SU-DHL-6 (cell line): ENCODE measurements around the gene AVPR2.

Experiments
- H2AFZ ChIP-seq: fragments of 200-600 bp; sonication (generic); 2 replicates; pipeline ENCODE4 v1.6.1; 2014; ENCODE audit warnings: low read depth, mild to moderate bottlenecking, moderate library complexity, mixed read lengths, antibody characterized with exemption, low read length; ENCODE audit not compliant: severe bottlenecking
- H3F3A ChIP-seq: fragments of 200-600 bp; shearing (Covaris generic); 2 replicates; pipeline ENCODE4 v1.6.0; 2016; ENCODE audit warnings: antibody characterized with exemption, mild to moderate bottlenecking; ENCODE audit not compliant: insufficient read depth
- H3K27ac ChIP-seq: fragments of 200-600 bp; sonication (generic); 2 replicates; pipeline ENCODE4 v1.5.1; 2016; ENCODE audit warnings: low read depth, mild to moderate bottlenecking, low read length, moderate library complexity, mixed read lengths
- H3K27me3 ChIP-seq: fragments of 200-600 bp; sonication (generic), shearing (Covaris generic); 2 replicates; pipeline ENCODE4 v1.6.0; 2014; ENCODE audit warnings: mild to moderate bottlenecking, low read length
- H3K36me3 ChIP-seq: fragments of 200-600 bp; sonication (generic); 2 replicates; pipeline ENCODE4 v1.6.1; 2014; ENCODE audit warnings: mild to moderate bottlenecking, low read length, mixed read lengths
- H3K4me2 ChIP-seq: fragments of 300-600, 200-600 bp; shearing (Covaris generic), sonication (generic); 2 replicates; pipeline ENCODE4 v1.6.0; 2014; ENCODE audit warnings: low read length, low read depth, mild to moderate bottlenecking; ENCODE audit not compliant: poor library complexity, severe bottlenecking
- H3K4me3 ChIP-seq: fragments of 200-600 bp; sonication (generic); 2 replicates; pipeline ENCODE4 v1.5.1; 2014; ENCODE audit warnings: antibody characterized with exemption, low read length, mild to moderate bottlenecking, mixed read lengths; ENCODE audit not compliant: insufficient read depth, poor library complexity, severe bottlenecking
- H3K79me2 ChIP-seq: fragments of 200-600 bp; sonication (generic); 2 replicates; pipeline ENCODE4 v1.6.1; 2014; ENCODE audit warnings: mild to moderate bottlenecking, low read length, moderate library complexity; ENCODE audit not compliant: insufficient read depth
- H3K9ac ChIP-seq: fragments of 200-600 bp; sonication (generic); 2 replicates; pipeline ENCODE4 v1.7.0; 2014; ENCODE audit warnings: mild to moderate bottlenecking, low read length
- H3K9me2 ChIP-seq: fragments of 200-600 bp; sonication (generic); replicated peaks from 2 replicates; pipeline ENCODE4 v1.6.1; 2014; ENCODE audit warnings: low read length; ENCODE audit not compliant: insufficient read depth
- H3K9me3 ChIP-seq: fragments of 200-600 bp; sonication (generic); 2 replicates; pipeline ENCODE4 v1.6.1; 2014; ENCODE audit warnings: low read length, mixed read lengths; ENCODE audit not compliant: insufficient read depth
- H4K20me1 ChIP-seq: fragments of 200-600 bp; sonication (generic); 2 replicates; pipeline ENCODE4 v1.6.1; 2014; ENCODE audit warnings: low read depth, mild to moderate bottlenecking, antibody characterized with exemption, low read length, moderate library complexity, mixed read lengths
- EZH2phosphoT487 ChIP-seq: fragments of 200-600 bp; sonication (generic), shearing (Covaris generic); conservative IDR thresholded peaks from 2 replicates; pipeline ENCODE4 v1.6.1; 2018; ENCODE audit warnings: mild to moderate bottlenecking, antibody characterized with exemption, low read length, moderate library complexity, mixed read lengths
- TF ChIP-seq, protein P1 (sequence below): fragments of 200-600 bp; sonication (generic); IDR thresholded peaks from one replicate; pipeline ENCODE4 v1.5.1; 2017; ENCODE audit warnings: antibody characterized with exemption, mild to moderate bottlenecking, low read length, moderate library complexity; ENCODE audit not compliant: insufficient read depth, poor library complexity, severe bottlenecking

AVPR2 gene

DNA sequence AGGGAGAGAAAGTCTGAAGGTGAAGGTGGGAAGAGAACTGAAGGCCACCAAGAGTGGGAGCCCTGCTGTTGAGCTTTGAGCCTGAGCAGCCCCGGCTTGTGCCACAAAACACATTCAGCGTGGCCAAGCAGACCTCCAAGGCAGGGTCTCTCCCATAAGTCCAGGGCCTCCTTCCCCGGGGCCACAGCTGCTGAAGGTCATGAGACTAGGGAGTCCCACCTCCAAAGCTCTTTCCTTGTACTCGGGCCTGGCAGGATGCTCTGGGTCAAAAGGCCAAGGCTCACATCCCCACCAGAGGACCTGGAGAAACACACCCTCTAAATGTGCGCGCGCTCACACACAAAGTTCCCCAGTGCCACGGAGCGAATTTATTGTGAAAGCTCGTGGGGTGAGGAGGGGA is 25.1 kb downstream of the AVPR2 start:
- H3K4me3 ChIP-seq, result no peak overlapping the region
- H3K9me3 ChIP-seq, result no peaks in the 10 kb centered on the region
- H4K20me1 ChIP-seq, result no peaks in the 10 kb centered on the region
- peak overlapping the region; percentile 67 for H3K4me2 ChIP-seq
- peak overlapping the region; percentile 43; the same call in 1 of the 2 replicates for H3K9ac ChIP-seq
- TF ChIP-seq, protein P1, sequence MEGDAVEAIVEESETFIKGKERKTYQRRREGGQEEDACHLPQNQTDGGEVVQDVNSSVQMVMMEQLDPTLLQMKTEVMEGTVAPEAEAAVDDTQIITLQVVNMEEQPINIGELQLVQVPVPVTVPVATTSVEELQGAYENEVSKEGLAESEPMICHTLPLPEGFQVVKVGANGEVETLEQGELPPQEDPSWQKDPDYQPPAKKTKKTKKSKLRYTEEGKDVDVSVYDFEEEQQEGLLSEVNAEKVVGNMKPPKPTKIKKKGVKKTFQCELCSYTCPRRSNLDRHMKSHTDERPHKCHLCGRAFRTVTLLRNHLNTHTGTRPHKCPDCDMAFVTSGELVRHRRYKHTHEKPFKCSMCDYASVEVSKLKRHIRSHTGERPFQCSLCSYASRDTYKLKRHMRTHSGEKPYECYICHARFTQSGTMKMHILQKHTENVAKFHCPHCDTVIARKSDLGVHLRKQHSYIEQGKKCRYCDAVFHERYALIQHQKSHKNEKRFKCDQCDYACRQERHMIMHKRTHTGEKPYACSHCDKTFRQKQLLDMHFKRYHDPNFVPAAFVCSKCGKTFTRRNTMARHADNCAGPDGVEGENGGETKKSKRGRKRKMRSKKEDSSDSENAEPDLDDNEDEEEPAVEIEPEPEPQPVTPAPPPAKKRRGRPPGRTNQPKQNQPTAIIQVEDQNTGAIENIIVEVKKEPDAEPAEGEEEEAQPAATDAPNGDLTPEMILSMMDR, result no peak
- no peak for TF ChIP-seq EZH2phosphoT487
- H2AFZ ChIP-seq, result no peak overlapping the region
- peaks cover 22% of the 10 kb centered on the region for H3F3A ChIP-seq
- no peaks in the 10 kb centered on the region for H3K27me3 ChIP-seq
- H3K36me3 ChIP-seq, result no peaks in the 10 kb centered on the region
- peaks cover 29% of the 10 kb centered on the region for H3K79me2 ChIP-seq
- H3K9me2 ChIP-seq, result no peaks in the 10 kb centered on the region
- peak overlapping the region; percentile 69 for H3K27ac ChIP-seq

- H3K4me3 ChIP-seq, result no peak overlapping the region
- peaks cover 23% of the 10 kb centered on the region for H3K79me2 ChIP-seq
- no peaks in the 10 kb centered on the region for H4K20me1 ChIP-seq
- H2AFZ ChIP-seq, result no peak overlapping the region
- H3K9me2 ChIP-seq, result no peaks in the 10 kb centered on the region
- TF ChIP-seq, protein P1, result no peak
- TF ChIP-seq EZH2phosphoT487, result no peak
- no peaks in the 10 kb centered on the region for H3K27me3 ChIP-seq
- H3F3A ChIP-seq, result peaks cover 22% of the 10 kb centered on the region
- H3K36me3 ChIP-seq, result no peaks in the 10 kb centered on the region
- no peak overlapping the region for H3K4me2 ChIP-seq
- H3K9me3 ChIP-seq, result no peaks in the 10 kb centered on the region
- H3K27ac ChIP-seq, result no peak overlapping the region
- no peak overlapping the region for H3K9ac ChIP-seq
These were observed 25.8 kb downstream of the AVPR2 start for GRCh38 chrX:153930011-153930910.

DNA sequence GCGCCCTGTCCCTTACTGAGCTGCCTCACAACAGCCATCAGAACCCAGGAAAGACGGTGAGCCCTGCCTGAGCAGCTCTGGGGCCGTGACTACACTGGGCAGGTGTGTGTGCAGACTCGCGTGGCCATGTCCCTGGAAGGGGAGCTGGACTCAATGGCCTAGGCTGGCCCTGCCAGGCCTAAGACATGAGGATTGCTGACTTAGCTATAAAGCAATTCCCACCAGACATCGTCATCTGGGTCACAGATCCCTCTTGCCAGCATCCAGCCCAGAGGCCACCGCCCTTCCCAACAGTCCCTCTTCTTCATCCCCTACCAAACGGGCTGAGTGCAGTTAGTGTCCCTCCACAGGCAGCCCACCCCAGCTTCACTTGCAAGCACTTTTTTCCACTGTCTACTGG is 26.7 kb downstream of the AVPR2 start:
- Histone ChIP-seq H3K27me3 (no peaks in the 10 kb centered on the region), H3K4me2 (no peak overlapping the region), H4K20me1 (no peaks in the 10 kb centered on the region), H3K79me2 (peaks cover 19% of the 10 kb centered on the region), H3K4me3 (no peak overlapping the region), H3K9ac (no peak overlapping the region), H2AFZ (no peak overlapping the region), H3K9me2 (no peaks in the 10 kb centered on the region), H3F3A (peaks cover 17% of the 10 kb centered on the region), H3K27ac (no peak overlapping the region), H3K9me3 (no peaks in the 10 kb centered on the region), H3K36me3 (no peaks in the 10 kb centered on the region)
- no peak for TF ChIP-seq EZH2phosphoT487

- Histone ChIP-seq H3K9me2 (no peaks in the 10 kb centered on the region), H3K27ac (no peak overlapping the region), H3K79me2 (peaks cover 19% of the 10 kb centered on the region), H3K9me3 (no peaks in the 10 kb centered on the region), H3K36me3 (no peaks in the 10 kb centered on the region), H3K27me3 (no peaks in the 10 kb centered on the region), H3F3A (peaks cover 21% of the 10 kb centered on the region), H2AFZ (no peak overlapping the region), H3K4me2 (no peak overlapping the region), H3K9ac (no peak overlapping the region), H3K4me3 (no peak overlapping the region), H4K20me1 (no peaks in the 10 kb centered on the region)
- TF ChIP-seq, protein P1, result no peak
- no peak for TF ChIP-seq EZH2phosphoT487
These were observed 27.3 kb downstream of the AVPR2 start for GRCh38 chrX:153931748-153932147.
